ENCODE data around the gene HLA-DPB1. TPM values are rescaled to one million over a fixed set of nuclear protein-coding genes. Genes with fewer than 3 reads are reported as not detected.

The HLA-DPB1 gene
- total RNA-seq, 4 donors from 2014 or later = 10.0 to 68.0 (median 40.4) TPM

- no peak for DNase-seq
- no peak overlapping the region for H3K4me3 ChIP-seq
- TF ChIP-seq POLR2A (IDR thresholded peaks at IDR 0.05) = no peak
- TF ChIP-seq CTCF (IDR thresholded peaks at IDR 0.05) = no peak
- no peak for TF ChIP-seq EP300 (IDR thresholded peaks at IDR 0.05; ENCODE audit: low read depth)
- TF ChIP-seq POLR2AphosphoS5 (IDR thresholded peaks at IDR 0.05) = no peak
- H3K4me1 ChIP-seq = no peaks in the 10 kb centered on the region
- H3K9me3 ChIP-seq = peaks cover 0 to 4% of the 10 kb centered on the region in 2 donors
- H3K27me3 ChIP-seq = no peaks in the 10 kb centered on the region
- WGBS, 2 donors (ENCODE audit: low coverage in 1 of 2) = 73 to 76% methylated on average over 3 to 4 of the region's 4 CpGs
- H3K36me3 ChIP-seq = no peaks in the 10 kb centered on the region
- no peak overlapping the region for H3K27ac ChIP-seq
- intact Hi-C loops (cut with DNase I; ENCODE audit: low total_unique reads) = loop anchor here (5.0 kb wide), 1 partner anchor 122 kb away; no protein-coding TSS in a partner anchor
- in situ Hi-C loops (cut with MboI; ENCODE audit: low pct_ligation_motif_present in 1 of 4, low pct_unique_long_range_greater_than_20kb in 1 of 4, low sequenced_read_pairs in 3 of 4) = loop anchor here in 1 of 4 donors (25.0 kb wide), 1 partner anchor 112 kb away; no protein-coding TSS in a partner anchor
Observed at GRCh38 chr6:33124947-33125346, 49.2 kb downstream of the HLA-DPB1 start.

GRCh38 chr6:33126101-33126714, 50.4 kb downstream of the HLA-DPB1 start:
- Histone ChIP-seq H3K4me1 (no peaks in the 10 kb centered on the region), H3K9me3 (peaks cover 0 to 4% of the 10 kb centered on the region in 2 donors), H3K27me3 (no peaks in the 10 kb centered on the region), H3K36me3 (no peaks in the 10 kb centered on the region), H3K27ac (no peak overlapping the region), H3K4me3 (no peak overlapping the region)
- TF ChIP-seq CTCF (IDR thresholded peaks at IDR 0.05) = peak; percentile 31 to 67 (median 54)
- no peak for TF ChIP-seq EP300 (IDR thresholded peaks at IDR 0.05; ENCODE audit: low read depth)
- WGBS, 2 donors (ENCODE audit: low coverage in 1 of 2) = 41 to 74% methylated on average over 3 to 5 of the region's 5 CpGs
- intact Hi-C loops (cut with DNase I; ENCODE audit: low total_unique reads) (no loop called here), in situ Hi-C loops (cut with MboI; ENCODE audit: low pct_ligation_motif_present in 1 of 4, low pct_unique_long_range_greater_than_20kb in 1 of 4, low sequenced_read_pairs in 3 of 4) (no loop called here)
- peak; percentile 66 for DNase-seq

- Histone ChIP-seq H3K27me3 (no peaks in the 10 kb centered on the region), H3K27ac (no peak overlapping the region), H3K9me3 (peaks cover 0 to 4% of the 10 kb centered on the region in 2 donors), H3K4me1 (no peaks in the 10 kb centered on the region), H3K4me3 (no peak overlapping the region), H3K36me3 (no peaks in the 10 kb centered on the region)
- in situ Hi-C loops (cut with MboI; ENCODE audit: low pct_ligation_motif_present in 1 of 4, low pct_unique_long_range_greater_than_20kb in 1 of 4, low sequenced_read_pairs in 3 of 4) (no loop called here), intact Hi-C loops (cut with DNase I; ENCODE audit: low total_unique reads) (no loop called here)
- WGBS, 2 donors (ENCODE audit: low coverage in 1 of 2) = 33 to 48% methylated on average over 1 to 3 of the region's 3 CpGs
- TF ChIP-seq EP300 (IDR thresholded peaks at IDR 0.05; ENCODE audit: low read depth) (no peak), POLR2AphosphoS5 (IDR thresholded peaks at IDR 0.05) (no peak), POLR2A (IDR thresholded peaks at IDR 0.05) (no peak), CTCF (IDR thresholded peaks at IDR 0.05) (no peak)
- DNase-seq = no peak
Observed at GRCh38 chr6:33128318-33128717, 52.5 kb downstream of the HLA-DPB1 start.

GRCh38 chr6:33132081-33132524, 56.3 kb downstream of the HLA-DPB1 start:
- no peak for TF ChIP-seq CTCF (IDR thresholded peaks at IDR 0.05)
- no peak for TF ChIP-seq POLR2AphosphoS5 (IDR thresholded peaks at IDR 0.05)
- no peak for TF ChIP-seq POLR2A (IDR thresholded peaks at IDR 0.05)
- TF ChIP-seq EP300 (IDR thresholded peaks at IDR 0.05; ENCODE audit: low read depth) = no peak
- 60 to 89% methylated on average over 7 to 8 of the region's 8 CpGs for WGBS, 2 donors (ENCODE audit: low coverage in 1 of 2)
- no peaks in the 10 kb centered on the region for H3K4me1 ChIP-seq
- in situ Hi-C loops (cut with MboI; ENCODE audit: low pct_ligation_motif_present in 1 of 4, low pct_unique_long_range_greater_than_20kb in 1 of 4, low sequenced_read_pairs in 3 of 4) (no loop called here), intact Hi-C loops (cut with DNase I; ENCODE audit: low total_unique reads) (no loop called here)
- peaks cover 4% of the 10 kb centered on the region for H3K27me3 ChIP-seq
- H3K9me3 ChIP-seq = no peaks in the 10 kb centered on the region
- DNase-seq = no peak
- no peak overlapping the region for H3K4me3 ChIP-seq
- H3K27ac ChIP-seq = no peak overlapping the region
- no peaks in the 10 kb centered on the region for H3K36me3 ChIP-seq
